HEK293 (cell line): ENCODE results near the gene NCBP1.

Source experiments
- KLF9 ChIP-seq: fragments of 450-650 bp; formaldehyde crosslinking; IDR thresholded peaks from 2 replicates; pipeline ENCODE4 v1.5.1; 2016; ENCODE audit warnings: missing biosample characterization, missing genetic modification characterization, low read depth
- SETDB1 ChIP-seq: IDR thresholded peaks from one replicate; pipeline ENCODE4 v1.6.1; 2017; ENCODE audit warnings: mild to moderate bottlenecking, low read length, moderate library complexity, mixed read lengths; ENCODE audit not compliant: insufficient read length
- ZBTB8A ChIP-seq: fragments of 450-650 bp; formaldehyde crosslinking; IDR thresholded peaks from 2 replicates; pipeline ENCODE4 v1.5.1; 2016; ENCODE audit warnings: missing biosample characterization, missing genetic modification characterization
- ZNF184 ChIP-seq: fragments of 450-650 bp; IDR thresholded peaks from 2 replicates; pipeline ENCODE4 v1.5.1; 2018; ENCODE audit warnings: missing biosample characterization, mild to moderate bottlenecking, missing genetic modification characterization
- ZNF280D ChIP-seq: fragments of 450-650 bp; formaldehyde crosslinking; IDR thresholded peaks from 2 replicates; pipeline ENCODE4 v1.5.1; 2016; ENCODE audit warnings: missing biosample characterization, missing genetic modification characterization
- ZNF302 ChIP-seq: fragments of 450-650 bp; formaldehyde crosslinking; IDR thresholded peaks from 2 replicates; pipeline ENCODE4 v1.5.1; 2016; ENCODE audit warnings: missing biosample characterization, missing genetic modification characterization, low read depth
- ZNF571 ChIP-seq: fragments of 450-650 bp; formaldehyde crosslinking; IDR thresholded peaks from 2 replicates; pipeline ENCODE4 v1.5.0; 2017; ENCODE audit warnings: missing biosample characterization, missing genetic modification characterization
- TF ChIP-seq, protein P1 (sequence below): fragments of 450-650 bp; formaldehyde crosslinking; IDR thresholded peaks from 2 replicates; pipeline ENCODE4 v1.5.1; 2017; ENCODE audit warnings: missing biosample characterization, mild to moderate bottlenecking, missing genetic modification characterization, moderate library complexity
- TF ChIP-seq, protein P2 (sequence below): fragments of 450-650 bp; formaldehyde crosslinking; IDR thresholded peaks from 2 replicates; pipeline ENCODE4 v1.5.1; 2016; ENCODE audit warnings: missing biosample characterization, missing genetic modification characterization

DNA sequence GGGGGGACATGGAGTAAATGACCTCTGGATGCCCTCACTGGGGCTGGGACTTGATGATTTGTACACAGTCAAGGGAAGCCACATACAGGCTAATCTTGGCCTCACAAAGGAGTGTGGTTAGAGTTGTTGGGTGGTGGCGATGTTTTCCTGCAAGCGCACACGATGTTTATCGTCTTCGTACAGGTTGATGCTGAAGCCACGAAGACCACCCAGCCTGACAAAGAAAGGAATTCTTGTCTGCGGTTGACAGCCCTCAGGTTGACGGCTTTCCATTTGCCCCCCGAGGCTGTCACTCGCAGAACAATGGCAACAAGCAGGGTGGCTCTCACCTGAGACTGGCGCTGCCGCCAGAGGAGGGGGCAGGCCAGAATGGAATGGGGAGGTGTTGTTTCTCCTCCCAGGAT lies 77.6 kb downstream of the NCBP1 start:
- TF ChIP-seq SETDB1 (no peak), ZNF302 (tag by site-specific recombination) (no peak), KLF9 (tag by site-specific recombination) (no peak), ZNF280D (tag by site-specific recombination) (no peak), ZBTB8A (tag by site-specific recombination) (no peak), ZNF184 (tag by site-specific recombination) (no peak), ZNF571 (tag by site-specific recombination) (no peak)
- TF ChIP-seq, protein P1, sequence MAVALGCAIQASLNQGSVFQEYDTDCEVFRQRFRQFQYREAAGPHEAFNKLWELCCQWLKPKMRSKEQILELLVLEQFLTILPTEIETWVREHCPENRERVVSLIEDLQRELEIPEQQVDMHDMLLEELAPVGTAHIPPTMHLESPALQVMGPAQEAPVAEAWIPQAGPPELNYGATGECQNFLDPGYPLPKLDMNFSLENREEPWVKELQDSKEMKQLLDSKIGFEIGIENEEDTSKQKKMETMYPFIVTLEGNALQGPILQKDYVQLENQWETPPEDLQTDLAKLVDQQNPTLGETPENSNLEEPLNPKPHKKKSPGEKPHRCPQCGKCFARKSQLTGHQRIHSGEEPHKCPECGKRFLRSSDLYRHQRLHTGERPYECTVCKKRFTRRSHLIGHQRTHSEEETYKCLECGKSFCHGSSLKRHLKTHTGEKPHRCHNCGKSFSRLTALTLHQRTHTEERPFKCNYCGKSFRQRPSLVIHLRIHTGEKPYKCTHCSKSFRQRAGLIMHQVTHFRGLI (tag by site-specific recombination): no peak
- TF ChIP-seq, protein P2, sequence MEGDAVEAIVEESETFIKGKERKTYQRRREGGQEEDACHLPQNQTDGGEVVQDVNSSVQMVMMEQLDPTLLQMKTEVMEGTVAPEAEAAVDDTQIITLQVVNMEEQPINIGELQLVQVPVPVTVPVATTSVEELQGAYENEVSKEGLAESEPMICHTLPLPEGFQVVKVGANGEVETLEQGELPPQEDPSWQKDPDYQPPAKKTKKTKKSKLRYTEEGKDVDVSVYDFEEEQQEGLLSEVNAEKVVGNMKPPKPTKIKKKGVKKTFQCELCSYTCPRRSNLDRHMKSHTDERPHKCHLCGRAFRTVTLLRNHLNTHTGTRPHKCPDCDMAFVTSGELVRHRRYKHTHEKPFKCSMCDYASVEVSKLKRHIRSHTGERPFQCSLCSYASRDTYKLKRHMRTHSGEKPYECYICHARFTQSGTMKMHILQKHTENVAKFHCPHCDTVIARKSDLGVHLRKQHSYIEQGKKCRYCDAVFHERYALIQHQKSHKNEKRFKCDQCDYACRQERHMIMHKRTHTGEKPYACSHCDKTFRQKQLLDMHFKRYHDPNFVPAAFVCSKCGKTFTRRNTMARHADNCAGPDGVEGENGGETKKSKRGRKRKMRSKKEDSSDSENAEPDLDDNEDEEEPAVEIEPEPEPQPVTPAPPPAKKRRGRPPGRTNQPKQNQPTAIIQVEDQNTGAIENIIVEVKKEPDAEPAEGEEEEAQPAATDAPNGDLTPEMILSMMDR: no peak
